ENCODE data around the gene CYGB. TPM values are rescaled to one million over a fixed set of nuclear protein-coding genes. Genes with fewer than 3 reads are reported as not detected.

CYGB gene
- total and polyA plus RNA-seq, 4 donors, result 0.95 to 26.6 (median 12.3) TPM

- intact Hi-C loops (cut with DNase I), result no loop called here
- Histone ChIP-seq H3K36me3 (ENCODE audit: control insufficient read depth in 1 of 2, insufficient read depth in 2 of 2, low read length in 1 of 2) (no peaks in the 10 kb centered on the region), H3K4me3 (ENCODE audit: low read length in 2 of 2) (no peak overlapping the region)
Measured at GRCh38 chr17:76543482-76543825, 5.9 kb upstream of the CYGB start.

GRCh38 chr17:76542984-76543383 lies 5.5 kb upstream of the CYGB start:
- intact Hi-C loops (cut with DNase I), result no loop called here
- WGBS, 2 donors, result 77 to 86% methylated on average over 8 of the region's 8 CpGs
- DNase-seq (no peak), ATAC-seq (ENCODE audit: low FRiP score) (no peak)
- H3K36me3 ChIP-seq (ENCODE audit: control insufficient read depth in 1 of 2, insufficient read depth in 2 of 2, low read length in 1 of 2), result no peaks in the 10 kb centered on the region
- no peaks in the 10 kb centered on the region for H3K27me3 ChIP-seq (ENCODE audit: control insufficient read depth in 1 of 2, insufficient read depth in 2 of 2, low read length in 1 of 2)
- H3K9me3 ChIP-seq (ENCODE audit: control insufficient read depth, low read length), result no peaks in the 10 kb centered on the region
- H3K4me3 ChIP-seq (ENCODE audit: low read length in 2 of 2), result no peak overlapping the region
- H3K4me1 ChIP-seq (ENCODE audit: control insufficient read depth in 1 of 2, insufficient read depth in 2 of 2, low read length in 2 of 2), result no peaks in the 10 kb centered on the region
- no peak overlapping the region for H3K27ac ChIP-seq (ENCODE audit: low read depth in 1 of 2, low read length in 2 of 2)

More at GRCh38 chr17:76543482-76543825, 5.9 kb upstream of the CYGB start:
- ATAC-seq (ENCODE audit: low FRiP score) (no peak), DNase-seq (peak in 1 of 2 donors; percentile 59)
- Histone ChIP-seq H3K9me3 (ENCODE audit: control insufficient read depth, low read length) (no peaks in the 10 kb centered on the region), H3K27me3 (ENCODE audit: control insufficient read depth in 1 of 2, insufficient read depth in 2 of 2, low read length in 1 of 2) (no peaks in the 10 kb centered on the region), H3K27ac (ENCODE audit: low read depth in 1 of 2, low read length in 2 of 2) (no peak overlapping the region), H3K4me1 (ENCODE audit: control insufficient read depth in 1 of 2, insufficient read depth in 2 of 2, low read length in 2 of 2) (no peaks in the 10 kb centered on the region)
- 82 to 86% methylated on average over 6 of the region's 6 CpGs for WGBS, 2 donors

GRCh38 chr17:76542566-76542971 lies 5.1 kb upstream of the CYGB start:
- Histone ChIP-seq H3K4me3 (ENCODE audit: low read length in 2 of 2) (no peak overlapping the region), H3K27me3 (ENCODE audit: control insufficient read depth in 1 of 2, insufficient read depth in 2 of 2, low read length in 1 of 2) (no peaks in the 10 kb centered on the region), H3K36me3 (ENCODE audit: control insufficient read depth in 1 of 2, insufficient read depth in 2 of 2, low read length in 1 of 2) (no peaks in the 10 kb centered on the region), H3K4me1 (ENCODE audit: control insufficient read depth in 1 of 2, insufficient read depth in 2 of 2, low read length in 2 of 2) (no peaks in the 10 kb centered on the region), H3K9me3 (ENCODE audit: control insufficient read depth, low read length) (no peaks in the 10 kb centered on the region), H3K27ac (ENCODE audit: low read depth in 1 of 2, low read length in 2 of 2) (no peak overlapping the region)
- no peak for ATAC-seq (ENCODE audit: low FRiP score)
- intact Hi-C loops (cut with DNase I), result no loop called here
- 82 to 84% methylated on average over 10 of the region's 10 CpGs for WGBS, 2 donors
- DNase-seq, result no peak

- Histone ChIP-seq H3K4me3 (ENCODE audit: low read length in 2 of 2) (no peak overlapping the region), H3K9me3 (ENCODE audit: control insufficient read depth, low read length) (no peaks in the 10 kb centered on the region), H3K36me3 (ENCODE audit: control insufficient read depth in 1 of 2, insufficient read depth in 2 of 2, low read length in 1 of 2) (no peaks in the 10 kb centered on the region), H3K27ac (ENCODE audit: low read depth in 1 of 2, low read length in 2 of 2) (no peak overlapping the region), H3K27me3 (ENCODE audit: control insufficient read depth in 1 of 2, insufficient read depth in 2 of 2, low read length in 1 of 2) (no peaks in the 10 kb centered on the region), H3K4me1 (ENCODE audit: control insufficient read depth in 1 of 2, insufficient read depth in 2 of 2, low read length in 2 of 2) (no peaks in the 10 kb centered on the region)
- intact Hi-C loops (cut with DNase I), result no loop called here
- 86 to 87% methylated on average over 10 of the region's 10 CpGs for WGBS, 2 donors
- no peak for ATAC-seq (ENCODE audit: low FRiP score)
- no peak for DNase-seq
Measured at GRCh38 chr17:76541739-76542454, 4.4 kb upstream of the CYGB start.

GRCh38 chr17:76540381-76541300 lies 3.1 kb upstream of the CYGB start:
- WGBS, 2 donors, result 4 to 5% methylated on average over 27 of the region's 27 CpGs

DNA sequence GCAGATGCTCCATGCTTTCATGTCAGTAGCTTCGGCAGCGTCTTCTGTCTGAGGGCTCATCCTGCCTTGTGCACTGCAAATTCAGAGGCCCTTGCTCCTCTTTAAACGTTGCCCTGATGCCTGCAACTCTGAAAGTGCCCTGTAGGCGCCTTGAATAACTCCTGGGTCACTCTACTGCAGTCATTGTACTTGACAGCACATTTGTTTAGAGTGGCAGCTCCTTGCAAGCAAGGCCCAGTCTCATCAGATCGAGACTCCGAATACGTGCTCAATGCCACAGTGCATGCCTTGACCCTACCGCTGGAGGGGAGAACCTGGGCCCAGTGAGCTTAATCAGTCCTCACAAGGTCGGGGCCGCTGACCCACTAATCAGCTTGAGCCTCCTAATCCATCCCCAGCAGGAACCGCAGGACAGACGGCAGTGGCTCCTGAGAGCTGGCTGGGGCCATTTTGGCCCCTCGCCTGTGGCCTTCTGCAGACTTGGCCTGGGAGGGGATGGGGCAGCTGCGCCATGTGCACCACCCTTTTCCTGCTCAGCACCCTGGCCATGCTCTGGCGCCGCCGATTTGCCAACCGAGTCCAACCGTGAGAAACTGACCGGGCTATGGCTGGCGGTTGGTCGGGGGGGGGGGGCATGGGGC lies 2.2 kb upstream of the CYGB start, which contains the start of gene PRCD:
Gene PRCD (plus strand): TSS at position 414 of the 641 bp plus-strand sequence. CDS start 98 bp downstream, at position 512.
- Histone ChIP-seq H3K36me3 (ENCODE audit: control insufficient read depth in 1 of 2, insufficient read depth in 2 of 2, low read length in 1 of 2) (no peaks in the 10 kb centered on the region), H3K9me3 (ENCODE audit: control insufficient read depth, low read length) (no peaks in the 10 kb centered on the region), H3K4me1 (ENCODE audit: control insufficient read depth in 1 of 2, insufficient read depth in 2 of 2, low read length in 2 of 2) (no peaks in the 10 kb centered on the region), H3K27me3 (ENCODE audit: control insufficient read depth in 1 of 2, insufficient read depth in 2 of 2, low read length in 1 of 2) (no peaks in the 10 kb centered on the region), H3K27ac (ENCODE audit: low read depth in 1 of 2, low read length in 2 of 2) (no peak within 1 kb of the TSS), H3K4me3 (ENCODE audit: low read length in 2 of 2) (peak within 1 kb of the TSS in 1 of 2 donors; percentile 12)
- no peak for ATAC-seq (ENCODE audit: low FRiP score)
- intact Hi-C loops (cut with DNase I), result no loop called here
- WGBS, 2 donors, result 76 to 88% methylated on average over 21 to 22 of the region's 22 CpGs
- peak; percentile 47 to 60 for DNase-seq

More at GRCh38 chr17:76540381-76541300, 3.1 kb upstream of the CYGB start:
- H3K36me3 ChIP-seq (ENCODE audit: control insufficient read depth in 1 of 2, insufficient read depth in 2 of 2, low read length in 1 of 2), result no peaks in the 10 kb centered on the region
- H3K4me1 ChIP-seq (ENCODE audit: control insufficient read depth in 1 of 2, insufficient read depth in 2 of 2, low read length in 2 of 2), result no peaks in the 10 kb centered on the region
- peak; percentile 94 for ATAC-seq (ENCODE audit: low FRiP score)
- H3K27ac ChIP-seq (ENCODE audit: low read depth in 1 of 2, low read length in 2 of 2), result no peak overlapping the region
- no peaks in the 10 kb centered on the region for H3K27me3 ChIP-seq (ENCODE audit: control insufficient read depth in 1 of 2, insufficient read depth in 2 of 2, low read length in 1 of 2)
- intact Hi-C loops (cut with DNase I), result no loop called here
- H3K4me3 ChIP-seq (ENCODE audit: low read length in 2 of 2), result peak overlapping the region in 1 of 2 donors; percentile 12
- H3K9me3 ChIP-seq (ENCODE audit: control insufficient read depth, low read length), result no peaks in the 10 kb centered on the region
- peak; percentile 95 to 96 for DNase-seq

DNA sequence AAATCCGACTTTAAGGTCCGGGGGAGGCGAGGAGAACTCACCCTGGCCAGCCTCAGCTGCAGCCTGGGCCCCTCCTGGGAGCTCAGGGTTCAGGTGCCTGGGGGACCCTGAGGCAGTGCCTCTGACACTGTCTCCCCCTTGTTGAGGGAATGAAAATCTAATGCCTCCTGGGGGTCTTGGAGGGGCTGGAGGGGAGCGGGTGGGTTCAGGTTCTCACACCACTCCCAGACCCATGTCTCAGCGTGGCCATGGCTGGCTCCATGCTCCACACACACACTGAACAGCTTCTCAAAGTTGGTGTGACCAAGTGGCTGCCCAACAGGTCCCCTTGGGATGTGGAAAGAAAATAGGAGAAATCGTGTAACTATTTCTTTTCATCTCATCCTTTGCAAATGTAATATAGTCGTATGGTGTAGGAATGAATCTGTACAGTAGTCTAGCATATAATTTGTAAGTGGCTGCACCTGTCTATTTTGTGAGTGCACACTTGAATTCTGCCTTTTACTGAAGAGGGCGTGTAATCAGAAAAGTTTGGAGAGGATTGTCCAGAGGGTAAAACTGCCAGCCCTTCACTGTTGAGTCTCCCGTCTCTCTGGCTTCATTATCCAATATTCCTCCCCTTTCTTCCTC lies 1.5 kb upstream of the CYGB start:
- H3K36me3 ChIP-seq (ENCODE audit: control insufficient read depth in 1 of 2, insufficient read depth in 2 of 2, low read length in 1 of 2), result no peaks in the 10 kb centered on the region
- H3K9me3 ChIP-seq (ENCODE audit: control insufficient read depth, low read length), result no peaks in the 10 kb centered on the region
- ATAC-seq (ENCODE audit: low FRiP score) (no peak), DNase-seq (peak in 1 of 2 donors; percentile 31)
- WGBS, 2 donors, result 82 to 89% methylated on average over 9 of the region's 9 CpGs
- H3K4me3 ChIP-seq (ENCODE audit: low read length in 2 of 2), result no peak overlapping the region
- no peaks in the 10 kb centered on the region for H3K27me3 ChIP-seq (ENCODE audit: control insufficient read depth in 1 of 2, insufficient read depth in 2 of 2, low read length in 1 of 2)
- no peaks in the 10 kb centered on the region for H3K4me1 ChIP-seq (ENCODE audit: control insufficient read depth in 1 of 2, insufficient read depth in 2 of 2, low read length in 2 of 2)
- intact Hi-C loops (cut with DNase I), result no loop called here
- no peak overlapping the region for H3K27ac ChIP-seq (ENCODE audit: low read depth in 1 of 2, low read length in 2 of 2)

- H3K4me3 ChIP-seq (ENCODE audit: low read length in 2 of 2), result no peak overlapping the region
- ATAC-seq (ENCODE audit: low FRiP score), result no peak
- H3K4me1 ChIP-seq (ENCODE audit: control insufficient read depth in 1 of 2, insufficient read depth in 2 of 2, low read length in 2 of 2), result no peaks in the 10 kb centered on the region
- no peaks in the 10 kb centered on the region for H3K36me3 ChIP-seq (ENCODE audit: control insufficient read depth in 1 of 2, insufficient read depth in 2 of 2, low read length in 1 of 2)
- H3K27me3 ChIP-seq (ENCODE audit: control insufficient read depth in 1 of 2, insufficient read depth in 2 of 2, low read length in 1 of 2), result no peaks in the 10 kb centered on the region
- WGBS, 2 donors, result 33 to 41% methylated on average over 28 to 37 of the region's 37 CpGs
- H3K27ac ChIP-seq (ENCODE audit: low read depth in 1 of 2, low read length in 2 of 2), result no peak overlapping the region
- peak in 1 of 2 donors; percentile 53 for DNase-seq
- intact Hi-C loops (cut with DNase I), result no loop called here
- no peaks in the 10 kb centered on the region for H3K9me3 ChIP-seq (ENCODE audit: control insufficient read depth, low read length)
Measured at GRCh38 chr17:76538281-76538931, 897 bp upstream of the CYGB start.

All from aorta (tissue), 5 donors.